Measurements from ENCODE around the gene ENTPD6.

ENTPD6 gene

DNA sequence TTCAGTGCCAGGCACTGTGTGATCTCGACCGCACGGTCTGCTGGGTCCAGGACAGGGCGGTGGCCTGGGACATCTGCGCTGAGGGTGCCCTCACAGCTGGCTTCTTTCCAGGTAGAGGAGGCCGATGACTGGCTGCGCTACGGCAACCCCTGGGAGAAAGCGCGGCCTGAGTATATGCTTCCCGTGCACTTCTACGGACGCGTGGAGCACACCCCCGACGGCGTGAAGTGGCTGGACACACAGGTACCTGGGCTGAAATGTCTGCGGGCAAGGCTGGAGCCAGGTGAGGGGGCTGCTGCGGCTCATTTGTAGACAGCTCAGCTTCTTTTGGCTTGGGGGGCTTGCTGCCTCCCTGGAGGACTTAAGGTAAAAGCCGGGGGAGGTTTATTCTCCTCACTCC lies 79.0 kb downstream of the ENTPD6 start:
- no peaks in the 10 kb centered on the region for H3K27me3 Mint-ChIP-seq (ENCODE audit: low read depth)
- H3K4me3 Mint-ChIP-seq = no peak overlapping the region
- peaks cover 28% of the 10 kb centered on the region for H3K36me3 Mint-ChIP-seq (ENCODE audit: low read depth)
- H3K4me1 Mint-ChIP-seq = no peaks in the 10 kb centered on the region
- no peaks in the 10 kb centered on the region for H3K9me3 Mint-ChIP-seq
- TF ChIP-seq, protein P1, sequence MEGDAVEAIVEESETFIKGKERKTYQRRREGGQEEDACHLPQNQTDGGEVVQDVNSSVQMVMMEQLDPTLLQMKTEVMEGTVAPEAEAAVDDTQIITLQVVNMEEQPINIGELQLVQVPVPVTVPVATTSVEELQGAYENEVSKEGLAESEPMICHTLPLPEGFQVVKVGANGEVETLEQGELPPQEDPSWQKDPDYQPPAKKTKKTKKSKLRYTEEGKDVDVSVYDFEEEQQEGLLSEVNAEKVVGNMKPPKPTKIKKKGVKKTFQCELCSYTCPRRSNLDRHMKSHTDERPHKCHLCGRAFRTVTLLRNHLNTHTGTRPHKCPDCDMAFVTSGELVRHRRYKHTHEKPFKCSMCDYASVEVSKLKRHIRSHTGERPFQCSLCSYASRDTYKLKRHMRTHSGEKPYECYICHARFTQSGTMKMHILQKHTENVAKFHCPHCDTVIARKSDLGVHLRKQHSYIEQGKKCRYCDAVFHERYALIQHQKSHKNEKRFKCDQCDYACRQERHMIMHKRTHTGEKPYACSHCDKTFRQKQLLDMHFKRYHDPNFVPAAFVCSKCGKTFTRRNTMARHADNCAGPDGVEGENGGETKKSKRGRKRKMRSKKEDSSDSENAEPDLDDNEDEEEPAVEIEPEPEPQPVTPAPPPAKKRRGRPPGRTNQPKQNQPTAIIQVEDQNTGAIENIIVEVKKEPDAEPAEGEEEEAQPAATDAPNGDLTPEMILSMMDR (IDR thresholded peaks at IDR 0.05; ENCODE audit: unreplicated experiment in 3 of 3) = no peak
- no peak overlapping the region for H3K27ac Mint-ChIP-seq

DNA sequence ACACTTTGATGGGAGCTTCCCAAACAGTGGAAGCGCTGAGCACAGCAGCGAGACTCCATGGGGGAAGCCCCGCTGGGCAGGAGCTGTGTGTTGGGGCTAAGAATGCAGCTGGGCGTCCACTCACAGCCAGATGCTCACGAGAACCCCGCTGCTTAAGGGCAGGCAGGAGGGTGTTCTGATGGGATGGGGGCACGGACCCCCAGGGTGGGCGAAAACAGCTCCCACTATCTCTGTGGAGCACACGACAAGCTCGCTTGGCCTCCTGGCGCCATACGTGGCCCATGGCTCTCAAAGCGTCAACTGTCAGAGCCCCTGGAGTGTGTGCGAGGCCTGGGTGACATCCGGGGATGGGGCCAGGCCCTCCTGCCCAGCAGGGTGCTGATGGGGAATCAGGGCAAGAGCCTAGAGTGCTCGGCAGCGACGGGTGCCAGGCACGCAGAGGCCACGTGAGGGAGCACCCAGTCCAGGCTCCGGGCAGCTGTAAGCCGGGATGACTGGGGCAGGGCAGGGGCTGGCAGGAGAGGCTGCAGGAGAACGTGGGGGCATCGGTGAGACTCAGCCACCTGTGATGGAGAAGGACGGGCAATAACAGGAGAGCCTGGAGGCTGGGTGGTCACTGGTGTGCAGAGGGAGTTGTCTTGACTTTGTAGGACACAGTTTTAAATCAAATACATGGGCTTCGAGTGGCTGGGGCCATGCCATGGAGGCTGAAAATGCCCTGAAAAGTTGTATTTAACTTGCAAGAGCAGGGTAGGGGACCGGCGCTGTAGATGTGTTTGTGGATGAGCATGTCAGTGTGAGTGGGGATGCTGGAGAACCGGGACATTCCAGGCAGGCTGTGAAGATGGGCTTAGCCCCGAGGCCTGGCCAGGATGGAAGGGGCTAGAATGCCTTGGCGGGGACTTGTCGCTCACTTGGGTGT lies 79.6 kb downstream of the ENTPD6 start:
- Mint-ChIP-seq H3K36me3 (ENCODE audit: low read depth) (peaks cover 22% of the 10 kb centered on the region), H3K4me3 (no peak overlapping the region), H3K9me3 (no peaks in the 10 kb centered on the region), H3K27me3 (ENCODE audit: low read depth) (no peaks in the 10 kb centered on the region), H3K27ac (no peak overlapping the region), H3K4me1 (no peaks in the 10 kb centered on the region)
- TF ChIP-seq, protein P1 (IDR thresholded peaks at IDR 0.05; ENCODE audit: unreplicated experiment in 3 of 3) = no peak

DNA sequence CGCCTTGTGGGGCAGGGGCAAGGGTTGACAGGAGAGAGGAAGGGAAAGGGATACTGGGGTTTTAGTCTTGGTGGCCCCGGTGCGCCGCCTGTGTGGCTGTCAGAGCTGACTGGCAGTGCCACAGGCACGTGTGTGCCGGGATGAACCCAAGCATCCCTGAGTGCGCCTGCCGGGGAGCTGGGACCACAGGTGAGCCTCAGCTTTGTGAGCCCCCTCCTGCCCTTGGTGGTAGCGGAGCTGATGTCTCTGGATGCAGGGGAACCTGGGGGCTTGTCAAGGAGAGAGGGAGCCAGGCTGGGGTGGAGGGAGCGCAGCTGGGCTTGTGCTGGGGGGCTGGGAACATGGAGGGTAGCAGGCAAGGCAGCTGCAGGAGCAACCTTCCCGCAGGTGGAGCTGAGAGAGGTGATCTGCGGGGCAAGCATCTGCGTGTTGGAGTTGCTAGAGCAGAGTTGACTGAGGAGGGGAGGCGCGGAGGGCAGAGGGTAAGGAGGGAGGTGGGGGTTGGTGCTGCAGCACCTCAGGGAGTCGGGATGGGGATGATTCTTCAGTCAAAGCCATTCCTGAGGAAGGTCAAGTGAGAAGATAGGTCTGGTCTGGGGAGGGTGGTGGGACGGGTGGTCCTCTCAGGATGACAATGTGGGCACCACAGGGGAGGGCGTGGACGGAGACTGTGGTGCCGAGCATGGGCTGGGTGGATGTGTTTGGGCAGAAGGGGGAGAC lies 80.5 kb downstream of the ENTPD6 start:
- Mint-ChIP-seq H3K4me3 (no peak overlapping the region), H3K36me3 (ENCODE audit: low read depth) (peaks cover 22% of the 10 kb centered on the region), H3K27ac (no peak overlapping the region), H3K27me3 (ENCODE audit: low read depth) (no peaks in the 10 kb centered on the region), H3K9me3 (no peaks in the 10 kb centered on the region), H3K4me1 (no peaks in the 10 kb centered on the region)
- TF ChIP-seq, protein P1 (IDR thresholded peaks at IDR 0.05; ENCODE audit: unreplicated experiment in 3 of 3) = no peak

All from nephron (organoid).